Measurements from ENCODE around the gene GRM4. TPM values are rescaled to one million over a fixed set of nuclear protein-coding genes. Genes with fewer than 3 reads are reported as not detected.

GRM4 gene
- total RNA-seq, 4 donors from 2014 or later = 0.19 TPM; not detected in 3

GRCh38 chr6:34070315-34071135, 75.4 kb downstream of the GRM4 start:
- 76 to 79% methylated on average over 13 of the region's 15 CpGs for WGBS, 2 donors
- intact Hi-C loops (cut with DNase I; ENCODE audit: low total_unique reads) = no loop called here

GRCh38 chr6:34068462-34069044, 77.3 kb downstream of the GRM4 start:
- no peak for DNase-seq (ENCODE audit: low spot score in 2 of 2)
- intact Hi-C loops (cut with DNase I; ENCODE audit: low total_unique reads) = no loop called here
- no peak for TF ChIP-seq CTCF (IDR thresholded peaks at IDR 0.05)
- no peak for TF ChIP-seq POLR2A (IDR thresholded peaks at IDR 0.05)
- WGBS, 2 donors = 55 to 67% methylated on average over 8 of the region's 8 CpGs
- no peak overlapping the region for H3K4me3 ChIP-seq (ENCODE audit: low read depth, poor library complexity, severe bottlenecking)

More at GRCh38 chr6:34070315-34071135, 75.4 kb downstream of the GRM4 start:
- DNase-seq (ENCODE audit: low spot score in 2 of 2) = no peak
- no peak overlapping the region for H3K4me3 ChIP-seq (ENCODE audit: low read depth, poor library complexity, severe bottlenecking)
- TF ChIP-seq POLR2A (IDR thresholded peaks at IDR 0.05) (no peak), CTCF (IDR thresholded peaks at IDR 0.05) (no peak)

GRCh38 chr6:34067814-34068213, 78.1 kb downstream of the GRM4 start:
- WGBS, 2 donors = 49 to 67% methylated on average over 13 of the region's 13 CpGs
- DNase-seq (ENCODE audit: low spot score in 2 of 2) = no peak
- no peak for TF ChIP-seq POLR2A (IDR thresholded peaks at IDR 0.05)
- TF ChIP-seq CTCF (IDR thresholded peaks at IDR 0.05) = no peak
- no peak overlapping the region for H3K4me3 ChIP-seq (ENCODE audit: low read depth, poor library complexity, severe bottlenecking)
- intact Hi-C loops (cut with DNase I; ENCODE audit: low total_unique reads) = no loop called here

DNA sequence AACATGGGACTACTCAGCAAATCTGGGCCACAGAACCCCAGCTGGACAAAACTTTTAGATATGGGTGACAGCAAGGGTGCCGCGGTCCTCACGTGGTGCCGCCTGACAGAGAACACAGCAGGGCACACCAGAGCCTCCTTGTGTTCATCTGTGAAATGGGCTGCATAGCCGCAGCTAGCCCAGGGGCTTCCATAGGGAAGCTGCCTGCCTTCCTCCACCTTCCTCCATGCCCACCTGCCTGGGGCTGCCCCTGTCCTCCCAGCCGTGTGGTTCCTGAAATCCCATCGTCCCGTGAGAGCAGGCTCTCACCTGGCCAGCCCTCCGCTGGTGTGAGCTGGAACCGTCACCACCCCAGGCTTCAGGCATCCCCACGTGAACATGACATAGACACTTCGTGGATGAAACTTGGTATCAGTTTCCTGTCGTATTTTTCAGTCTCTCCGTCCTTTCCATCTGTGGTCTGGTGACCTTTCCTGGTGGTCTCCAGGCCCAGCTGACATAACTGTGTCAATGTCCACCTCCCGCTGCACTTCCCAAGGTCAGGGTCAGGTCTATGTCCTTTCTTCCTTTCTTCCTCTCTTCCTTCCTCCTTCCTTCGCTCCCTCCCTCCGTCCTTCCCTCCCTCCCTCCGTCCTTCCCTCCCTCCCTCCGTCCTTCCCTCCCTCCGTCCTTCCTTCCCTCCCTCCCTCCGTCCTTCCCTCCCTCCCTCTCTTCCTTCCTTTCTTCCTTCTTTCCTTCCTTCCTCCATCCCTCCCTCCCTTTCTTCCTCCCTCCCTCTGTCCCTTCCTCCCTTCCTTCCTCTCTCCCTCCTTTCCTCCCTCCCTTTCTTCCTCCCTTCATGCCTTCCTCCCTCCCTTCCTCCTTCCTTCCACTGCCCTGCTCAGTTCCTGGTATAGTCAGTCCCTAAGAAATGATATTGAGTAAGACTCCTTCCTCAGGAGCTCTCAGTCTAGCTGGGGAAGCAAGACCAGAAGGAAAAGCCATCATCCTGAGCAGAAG, 78.8 kb downstream of the GRM4 start:
- 58 to 62% methylated on average over 21 of the region's 21 CpGs for WGBS, 2 donors
- no peak overlapping the region for H3K4me3 ChIP-seq (ENCODE audit: low read depth, poor library complexity, severe bottlenecking)
- intact Hi-C loops (cut with DNase I; ENCODE audit: low total_unique reads) = no loop called here

More for the DNA sequence above, 78.8 kb downstream of the GRM4 start:
- no peak for DNase-seq (ENCODE audit: low spot score in 2 of 2)
- TF ChIP-seq CTCF (IDR thresholded peaks at IDR 0.05) (no peak), POLR2A (IDR thresholded peaks at IDR 0.05) (no peak)
